ENCODE measurements around the gene POLR3E.
"Not testable (repeated sequence)": the region's sequence is repeated elsewhere in the genome, so short reads cannot be mapped to it uniquely, and the experiment has no call there.

POLR3E gene

GRCh38 chr16:22368200-22368826, 71.1 kb downstream of the POLR3E start:
- 100% methylated on average over 2 of the region's 8 CpGs for WGBS
- not testable (repeated sequence) for H4K91ac ChIP-seq (ENCODE audit: low read length); H3K23ac ChIP-seq (ENCODE audit: low read length in 2 of 2); H4K8ac ChIP-seq (ENCODE audit: low read length); H2BK5ac ChIP-seq (ENCODE audit: low read depth, low read length, poor library complexity, severe bottlenecking); H2BK120ac ChIP-seq (ENCODE audit: low read depth, low read length); H3K9me3 ChIP-seq (ENCODE audit: control insufficient read depth, low read length); H3K27me3 ChIP-seq (ENCODE audit: control insufficient read depth in 1 of 2, insufficient read depth in 1 of 2, low read length in 2 of 2); H2BK12ac ChIP-seq (ENCODE audit: low read length in 2 of 2); H2AFZ ChIP-seq (ENCODE audit: low read depth, low read length); H3K4me3 ChIP-seq (ENCODE audit: insufficient read depth in 1 of 2, low read depth in 1 of 2, low read length in 2 of 2); H3K14ac ChIP-seq (ENCODE audit: low read length in 2 of 2); DNase-seq; H3K4me2 ChIP-seq (ENCODE audit: low read length, poor library complexity, severe bottlenecking); H2AK5ac ChIP-seq (ENCODE audit: low read length, severe bottlenecking); H3K79me1 ChIP-seq (replicated peaks; ENCODE audit: low read length, poor library complexity, severe bottlenecking); H3K27ac ChIP-seq (ENCODE audit: low read length, poor library complexity, severe bottlenecking); H2BK15ac ChIP-seq (ENCODE audit: low read depth, poor library complexity, severe bottlenecking); H3K9ac ChIP-seq (ENCODE audit: low read length); H3K18ac ChIP-seq (ENCODE audit: low read depth in 1 of 2, low read length in 2 of 2); H3K4ac ChIP-seq (ENCODE audit: low read depth in 1 of 2, low read length in 2 of 2)
- peaks cover 7 to 27% of the 10 kb centered on the region in 2 experiments for H3K36me3 ChIP-seq (ENCODE audit: control insufficient read depth in 1 of 2, insufficient read depth in 2 of 2, low read depth in 1 of 2, low read length in 2 of 2)
- H3K4me1 ChIP-seq (ENCODE audit: control insufficient read depth, insufficient read depth, low read depth, low read length) = peaks cover 13% of the 10 kb centered on the region

DNA sequence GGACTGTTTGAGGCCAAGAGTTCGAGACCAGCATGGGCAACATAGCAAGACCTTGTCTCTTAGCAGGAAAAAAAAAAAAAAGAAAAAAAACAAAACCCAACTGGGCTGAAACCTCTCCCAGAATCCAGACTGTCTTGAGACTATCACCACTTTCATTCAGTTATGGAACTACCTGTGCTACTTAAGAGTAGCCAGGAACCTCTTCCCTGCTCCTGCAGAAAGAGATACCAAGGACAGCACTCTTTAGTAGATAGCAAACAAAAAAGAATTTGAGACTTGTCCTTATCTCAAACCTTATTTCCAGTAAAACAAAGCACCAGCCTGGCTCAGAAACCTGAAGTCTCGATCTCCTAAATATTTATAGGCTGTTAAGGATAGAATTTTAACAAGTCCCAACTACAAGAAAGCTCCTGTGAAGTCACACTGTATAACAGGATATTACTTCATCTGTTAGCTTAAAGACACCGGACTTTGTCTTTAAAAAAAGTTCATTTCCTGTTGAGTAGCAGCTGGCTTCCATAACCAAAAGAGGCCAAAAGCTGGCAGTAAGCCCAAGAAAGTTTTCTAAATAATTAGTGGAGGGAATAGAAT, 72.1 kb downstream of the POLR3E start:
- no peak overlapping the region for H2BK12ac ChIP-seq (ENCODE audit: low read length in 2 of 2)
- H3K18ac ChIP-seq (ENCODE audit: low read depth in 1 of 2, low read length in 2 of 2) = no peak overlapping the region
- H3K14ac ChIP-seq (ENCODE audit: low read length in 2 of 2) = no peak overlapping the region
- peaks cover 2 to 17% of the 10 kb centered on the region in 2 experiments for H3K36me3 ChIP-seq (ENCODE audit: control insufficient read depth in 1 of 2, insufficient read depth in 2 of 2, low read depth in 1 of 2, low read length in 2 of 2)
- peak overlapping the region; percentile 30 for H3K27ac ChIP-seq (ENCODE audit: low read length, poor library complexity, severe bottlenecking)
- no peak overlapping the region for H3K4me2 ChIP-seq (ENCODE audit: low read length, poor library complexity, severe bottlenecking)
- H2BK15ac ChIP-seq (ENCODE audit: low read depth, poor library complexity, severe bottlenecking) = no peak overlapping the region
- H3K9ac ChIP-seq (ENCODE audit: low read length) = peak overlapping the region; percentile 91
- H3K27me3 ChIP-seq (ENCODE audit: control insufficient read depth in 1 of 2, insufficient read depth in 1 of 2, low read length in 2 of 2) = no peaks in the 10 kb centered on the region
- peak; percentile 60 for DNase-seq
- no peak overlapping the region for H2BK5ac ChIP-seq (ENCODE audit: low read depth, low read length, poor library complexity, severe bottlenecking)
- no peak overlapping the region for H2AFZ ChIP-seq (ENCODE audit: low read depth, low read length)
- no peak overlapping the region for H4K91ac ChIP-seq (ENCODE audit: low read length)
- H3K23ac ChIP-seq (ENCODE audit: low read length in 2 of 2) = no peak overlapping the region
- no peak overlapping the region for H3K4me3 ChIP-seq (ENCODE audit: insufficient read depth in 1 of 2, low read depth in 1 of 2, low read length in 2 of 2)
- no peak overlapping the region for H4K8ac ChIP-seq (ENCODE audit: low read length)
- no peak overlapping the region for H2BK120ac ChIP-seq (ENCODE audit: low read depth, low read length)
- WGBS = 50% methylated on average over 2 of the region's 3 CpGs
- no peak overlapping the region for H3K4ac ChIP-seq (ENCODE audit: low read depth in 1 of 2, low read length in 2 of 2)
- H3K79me1 ChIP-seq (replicated peaks; ENCODE audit: low read length, poor library complexity, severe bottlenecking) = peaks cover 1% of the 10 kb centered on the region
- H3K9me3 ChIP-seq (ENCODE audit: control insufficient read depth, low read length) = no peaks in the 10 kb centered on the region
- H3K4me1 ChIP-seq (ENCODE audit: control insufficient read depth, insufficient read depth, low read depth, low read length) = peaks cover 13% of the 10 kb centered on the region
- H2AK5ac ChIP-seq (ENCODE audit: low read length, severe bottlenecking) = no peak overlapping the region

DNA sequence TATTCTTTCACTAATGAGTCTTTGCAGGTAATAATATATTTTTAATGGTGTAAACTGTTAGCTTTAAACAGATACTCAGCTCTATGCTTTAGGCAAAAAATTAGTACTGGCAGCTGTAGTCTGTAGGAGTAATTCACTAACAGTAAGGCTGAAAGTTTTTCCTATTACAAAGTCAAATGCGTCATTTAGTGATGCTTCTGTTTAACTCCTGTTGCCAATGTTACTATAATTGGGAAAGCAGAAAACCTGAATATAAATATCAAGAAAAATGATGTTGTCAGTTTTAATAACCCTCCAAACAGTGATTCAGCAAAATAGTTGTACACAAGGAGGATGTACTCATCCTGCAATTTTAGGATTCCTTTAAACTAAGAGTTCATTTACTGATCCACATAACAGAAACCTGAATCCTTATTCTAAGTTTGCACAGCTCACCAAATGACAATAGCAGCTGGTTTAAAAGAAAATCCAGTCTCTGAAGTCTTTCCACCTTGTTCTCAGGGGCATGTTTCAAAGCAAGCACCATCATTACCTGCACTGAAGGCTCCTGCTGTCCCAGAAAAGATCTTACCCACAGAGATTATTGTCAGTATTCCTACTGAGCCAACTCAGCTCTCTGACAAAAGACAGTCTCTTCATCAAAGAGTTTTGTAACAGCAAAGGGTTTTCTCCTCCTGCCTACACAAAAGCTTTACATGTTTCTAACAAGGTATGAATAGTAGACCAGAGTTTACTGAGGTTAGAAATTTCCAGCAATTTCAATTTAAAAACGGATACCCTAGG, 73.0 kb downstream of the POLR3E start:
- Histone ChIP-seq H2AK5ac (ENCODE audit: low read length, severe bottlenecking) (no peak overlapping the region), H3K4me2 (ENCODE audit: low read length, poor library complexity, severe bottlenecking) (no peak overlapping the region)

More for the DNA sequence above, 73.0 kb downstream of the POLR3E start:
- Histone ChIP-seq H2BK15ac (ENCODE audit: low read depth, poor library complexity, severe bottlenecking) (no peak overlapping the region), H3K4ac (ENCODE audit: low read depth in 1 of 2, low read length in 2 of 2) (no peak overlapping the region), H2AFZ (ENCODE audit: low read depth, low read length) (no peak overlapping the region), H3K27ac (ENCODE audit: low read length, poor library complexity, severe bottlenecking) (peak overlapping the region; percentile 35), H2BK5ac (ENCODE audit: low read depth, low read length, poor library complexity, severe bottlenecking) (no peak overlapping the region), H3K36me3 (ENCODE audit: control insufficient read depth in 1 of 2, insufficient read depth in 2 of 2, low read depth in 1 of 2, low read length in 2 of 2) (peaks cover 0 to 8% of the 10 kb centered on the region in 2 experiments), H3K4me1 (ENCODE audit: control insufficient read depth, insufficient read depth, low read depth, low read length) (peaks cover 15% of the 10 kb centered on the region), H3K9ac (ENCODE audit: low read length) (peak overlapping the region; percentile 91), H3K79me1 (replicated peaks; ENCODE audit: low read length, poor library complexity, severe bottlenecking) (peaks cover 3% of the 10 kb centered on the region), H3K14ac (ENCODE audit: low read length in 2 of 2) (no peak overlapping the region), H3K27me3 (ENCODE audit: control insufficient read depth in 1 of 2, insufficient read depth in 1 of 2, low read length in 2 of 2) (no peaks in the 10 kb centered on the region), H4K8ac (ENCODE audit: low read length) (no peak overlapping the region), H3K23ac (ENCODE audit: low read length in 2 of 2) (no peak overlapping the region), H2BK120ac (ENCODE audit: low read depth, low read length) (no peak overlapping the region), H3K18ac (ENCODE audit: low read depth in 1 of 2, low read length in 2 of 2) (no peak overlapping the region), H2BK12ac (ENCODE audit: low read length in 2 of 2) (no peak overlapping the region), H3K9me3 (ENCODE audit: control insufficient read depth, low read length) (no peaks in the 10 kb centered on the region), H4K91ac (ENCODE audit: low read length) (no peak overlapping the region), H3K4me3 (ENCODE audit: insufficient read depth in 1 of 2, low read depth in 1 of 2, low read length in 2 of 2) (peak overlapping the region in 1 of 2 experiments; percentile 38)
- peak; percentile 60 for DNase-seq
- no CpG with 5 or more reads among the region's 2 CpGs for WGBS
